HEK293 (cell line): ENCODE measurements around the gene GMDS.

ENCODE experiments used
- CTCF ChIA-PET: fragments of 350-600 bp; formaldehyde crosslinking; extraction: SDS; loops from one replicate; lab custom pipeline; 2021; ENCODE audit warnings: antibody characterized with exemption; lab: Yijun Ruan, JAX
- POLR2A ChIA-PET: fragments of 300-600 bp; formaldehyde crosslinking; extraction: SDS; loops from one replicate; lab custom pipeline; 2020; ENCODE audit warnings: antibody characterized with exemption, inconsistent platforms; lab: Yijun Ruan, JAX
- H3K27ac ChIP-seq: fragments of 200-500 bp; sonication (Bioruptor generic); 2 replicates; pipeline ENCODE4 v1.5.1; 2014; ENCODE audit warnings: low read depth, low read length, control low read depth, inconsistent platforms; ENCODE audit errors: extremely low read depth
- H3K36me3 ChIP-seq, 2 experiments: fragments of 200-500 bp in 1 of 2; sonication (Bioruptor generic) in 1 of 2; 1 replicate in 1 of 2; 2 replicates in 1 of 2; pipeline ENCODE4 v1.5.1; 2014 to 2017; ENCODE audit warnings: inconsistent platforms in 2 of 2, low read length in 2 of 2; ENCODE audit not compliant: control insufficient read depth in 2 of 2, insufficient read depth in 1 of 2
- H3K4me1 ChIP-seq: fragments of 200-500 bp; sonication (Bioruptor generic); 2 replicates; pipeline ENCODE4 v1.5.1; 2014; ENCODE audit warnings: mild to moderate bottlenecking, low read length, inconsistent platforms; ENCODE audit not compliant: control insufficient read depth, insufficient read depth
- H3K4me3 ChIP-seq: 2 replicates; pipeline ENCODE4 v1.5.1; 2011; ENCODE audit warnings: low read depth, mild to moderate bottlenecking, control low read depth, low read length, moderate library complexity
- H3K9me3 ChIP-seq: fragments of 200-500 bp; sonication (Bioruptor generic); 2 replicates; pipeline ENCODE4 v1.5.1; 2014; ENCODE audit warnings: low read depth, low read length, inconsistent platforms; ENCODE audit not compliant: control insufficient read depth, insufficient read depth
- CTCF ChIP-seq: fragments of 450-650 bp; formaldehyde crosslinking; IDR thresholded peaks from 2 replicates; pipeline ENCODE4 v1.5.1; 2016; ENCODE audit warnings: missing biosample characterization, missing genetic modification characterization
- GLIS1 ChIP-seq: fragments of 450-650 bp; formaldehyde crosslinking; IDR thresholded peaks from 2 replicates; pipeline ENCODE4 v1.5.1; 2016; ENCODE audit warnings: missing biosample characterization, missing genetic modification characterization
- IKZF3 ChIP-seq: fragments of 450-650 bp; IDR thresholded peaks from 2 replicates; pipeline ENCODE4 v1.5.0; 2018; ENCODE audit warnings: missing biosample characterization, mild to moderate bottlenecking, missing genetic modification characterization, moderate library complexity
- KLF17 ChIP-seq: fragments of 450-650 bp; formaldehyde crosslinking; IDR thresholded peaks from 2 replicates; pipeline ENCODE4 v1.5.1; 2016; ENCODE audit warnings: missing biosample characterization, missing genetic modification characterization
- MZF1 ChIP-seq: fragments of 450-650 bp; formaldehyde crosslinking; IDR thresholded peaks from 2 replicates; pipeline ENCODE4 v1.5.1; 2017; ENCODE audit warnings: missing biosample characterization, missing genetic modification characterization, borderline replicate concordance
- OSR2 ChIP-seq: fragments of 450-650 bp; formaldehyde crosslinking; IDR thresholded peaks from 2 replicates; pipeline ENCODE4 v1.5.1; 2016; ENCODE audit warnings: missing biosample characterization, missing genetic modification characterization
- PRDM6 ChIP-seq: fragments of 450-650 bp; formaldehyde crosslinking; IDR thresholded peaks from 2 replicates; pipeline ENCODE4 v1.5.1; 2017; ENCODE audit warnings: missing biosample characterization, missing genetic modification characterization
- SP7 ChIP-seq: fragments of 450-650 bp; formaldehyde crosslinking; IDR thresholded peaks from 2 replicates; pipeline ENCODE4 v1.5.1; 2016; ENCODE audit warnings: missing biosample characterization, missing genetic modification characterization
- TRIM28 ChIP-seq: IDR thresholded peaks from 2 replicates; pipeline ENCODE4 v1.6.1; 2011; ENCODE audit warnings: low read length, control low read depth, borderline replicate concordance
- ZBTB20 ChIP-seq: fragments of 450-650 bp; formaldehyde crosslinking; IDR thresholded peaks from 2 replicates; pipeline ENCODE4 v1.5.1; 2016; ENCODE audit warnings: missing biosample characterization, missing genetic modification characterization
- ZBTB21 ChIP-seq: fragments of 450-650 bp; formaldehyde crosslinking; IDR thresholded peaks from 2 replicates; pipeline ENCODE4 v1.5.1; 2017; ENCODE audit warnings: missing biosample characterization, missing genetic modification characterization
- ZBTB44 ChIP-seq: fragments of 450-650 bp; IDR thresholded peaks from 2 replicates; pipeline ENCODE4 v1.5.1; 2018; ENCODE audit warnings: missing biosample characterization, mild to moderate bottlenecking, missing genetic modification characterization
- ZIC2 ChIP-seq: fragments of 450-650 bp; formaldehyde crosslinking; IDR thresholded peaks from 2 replicates; pipeline ENCODE4 v1.5.1; 2016; ENCODE audit warnings: missing biosample characterization, missing genetic modification characterization
- ZNF132 ChIP-seq: fragments of 450-650 bp; formaldehyde crosslinking; IDR thresholded peaks from 2 replicates; pipeline ENCODE4 v1.5.1; 2017; ENCODE audit warnings: missing biosample characterization, missing genetic modification characterization, borderline replicate concordance
- ZNF266 ChIP-seq: fragments of 450-650 bp; formaldehyde crosslinking; IDR thresholded peaks from 2 replicates; pipeline ENCODE4 v1.5.1; 2016; ENCODE audit warnings: missing biosample characterization, missing genetic modification characterization, low read depth
- ZNF324 ChIP-seq: fragments of 450-650 bp; formaldehyde crosslinking; IDR thresholded peaks from 2 replicates; pipeline ENCODE4 v1.5.1; 2016; ENCODE audit warnings: missing biosample characterization, missing genetic modification characterization
- ZNF341 ChIP-seq: fragments of 450-650 bp; formaldehyde crosslinking; IDR thresholded peaks from 2 replicates; pipeline ENCODE4; 2016; ENCODE audit warnings: low read depth, missing biosample characterization, missing genetic modification characterization
- ZNF350 ChIP-seq: fragments of 450-650 bp; formaldehyde crosslinking; IDR thresholded peaks from 2 replicates; pipeline ENCODE4 v1.5.0; 2017; ENCODE audit warnings: missing biosample characterization, mild to moderate bottlenecking, missing genetic modification characterization
- ZNF449 ChIP-seq: fragments of 450-650 bp; formaldehyde crosslinking; IDR thresholded peaks from 2 replicates; pipeline ENCODE4 v1.5.1; 2017; ENCODE audit warnings: missing biosample characterization, mild to moderate bottlenecking, missing genetic modification characterization, moderate library complexity
- ZNF561 ChIP-seq: fragments of 450-650 bp; IDR thresholded peaks from 2 replicates; pipeline ENCODE4 v1.5.1; 2018; ENCODE audit warnings: missing biosample characterization, missing genetic modification characterization, borderline replicate concordance
- ZNF600 ChIP-seq: fragments of 450-650 bp; formaldehyde crosslinking; IDR thresholded peaks from 2 replicates; pipeline ENCODE4 v1.5.1; 2016; ENCODE audit warnings: missing biosample characterization, missing genetic modification characterization
- ZNF692 ChIP-seq: fragments of 450-650 bp; formaldehyde crosslinking; IDR thresholded peaks from 2 replicates; pipeline ENCODE4 v1.5.1; 2016; ENCODE audit warnings: missing biosample characterization, missing genetic modification characterization
- ZNF704 ChIP-seq: fragments of 450-650 bp; formaldehyde crosslinking; IDR thresholded peaks from 2 replicates; pipeline ENCODE4 v1.5.1; 2016; ENCODE audit warnings: missing biosample characterization, missing genetic modification characterization
- ZNF768 ChIP-seq: fragments of 450-650 bp; formaldehyde crosslinking; IDR thresholded peaks from 2 replicates; pipeline ENCODE4 v1.5.1; 2018; ENCODE audit warnings: missing biosample characterization, mild to moderate bottlenecking, missing genetic modification characterization
- ZNF792 ChIP-seq: fragments of 450-650 bp; formaldehyde crosslinking; IDR thresholded peaks from 2 replicates; pipeline ENCODE4 v1.5.1; 2016; ENCODE audit warnings: missing biosample characterization, missing genetic modification characterization
- ZXDB ChIP-seq: fragments of 450-650 bp; formaldehyde crosslinking; IDR thresholded peaks from 2 replicates; pipeline ENCODE4 v1.5.1; 2016; ENCODE audit warnings: missing biosample characterization, missing genetic modification characterization

Gene GMDS

GRCh38 chr6:1802491-1803395, 442.7 kb downstream of the GMDS start:
- Histone ChIP-seq H3K27ac (peak overlapping the region; percentile 78), H3K4me1 (peaks cover 30% of the 10 kb centered on the region), H3K36me3 (no peaks in the 10 kb centered on the region), H3K4me3 (no peak overlapping the region), H3K9me3 (no peaks in the 10 kb centered on the region)
- POLR2A ChIA-PET: no interaction called here
- CTCF ChIA-PET: interaction anchor here (0.6 to 2.4 kb wide), 6 partner anchors 8 to 302 kb away, joined by 3 to 14 read pairs (median 3); no protein-coding TSS in a partner anchor
- TF ChIP-seq ZNF561 (tag by site-specific recombination) (no peak), PRDM6 (peak; percentile 99), ZBTB44 (peak; percentile 43; the same call in 1 of the 2 replicates), CTCF (tag by site-specific recombination) (peak; percentile 73), ZNF266 (no peak), ZNF132 (tag by site-specific recombination) (no peak), ZNF692 (tag by site-specific recombination) (0 out of 2 replicates have a peak, but pooled peaks have one; percentile 30), SP7 (0 out of 2 replicates have a peak, but pooled peaks have one; percentile 10), ZNF768 (tag by site-specific recombination) (0 out of 2 replicates have a peak, but pooled peaks have one; percentile 7), OSR2 (peak; percentile 6; the same call in 1 of the 2 replicates), MZF1 (tag by site-specific recombination) (no peak), ZNF341 (tag by site-specific recombination) (peak; percentile 70), TRIM28 (peak; percentile 94), IKZF3 (peak; percentile 17; the same call in 1 of the 2 replicates), ZBTB20 (tag by site-specific recombination) (peak; percentile 11; the same call in 1 of the 2 replicates), ZNF350 (no peak), ZNF600 (tag by site-specific recombination) (peak; percentile 94), ZIC2 (tag by site-specific recombination) (peak; percentile 84), ZNF704 (tag by site-specific recombination) (no peak), ZNF449 (tag by site-specific recombination) (peak; percentile 84), ZNF324 (tag by site-specific recombination) (no peak), KLF17 (tag by site-specific recombination) (no peak), ZXDB (tag by site-specific recombination) (0 out of 2 replicates have a peak, but pooled peaks have one; percentile 22), GLIS1 (peak; percentile 54; the same call in 1 of the 2 replicates), ZBTB21 (tag by site-specific recombination) (no peak), ZNF792 (tag by site-specific recombination) (0 out of 2 replicates have a peak, but pooled peaks have one; percentile 31)
